Osteocyte (in vitro differentiated cells): Measurements from ENCODE around the gene RABGAP1L. TPM values are rescaled to one million over a fixed set of nuclear protein-coding genes. Genes with fewer than 3 reads are reported as not detected.

Source experiments
- DNase-seq: peaks from one replicate; pipeline ENCODE4 v3.0.0; 2021; ENCODE audit warnings: mixed read lengths; ENCODE audit not compliant: unreplicated experiment; ENCODE audit errors: extremely low spot score
- H3K27ac Mint-ChIP-seq: one replicate; pipeline ENCODE4 v1.8.0; 2021; ENCODE audit warnings: mild to moderate bottlenecking, mixed read lengths; ENCODE audit not compliant: unreplicated experiment
- H3K27me3 Mint-ChIP-seq: one replicate; pipeline ENCODE4 v1.8.0; 2021; ENCODE audit warnings: mixed read lengths; ENCODE audit not compliant: unreplicated experiment
- H3K36me3 Mint-ChIP-seq: one replicate; pipeline ENCODE4 v1.8.0; 2021; ENCODE audit warnings: mixed read lengths; ENCODE audit not compliant: unreplicated experiment
- H3K4me1 Mint-ChIP-seq: one replicate; pipeline ENCODE4 v1.8.0; 2021; ENCODE audit warnings: mixed read lengths; ENCODE audit not compliant: unreplicated experiment
- H3K4me3 Mint-ChIP-seq: one replicate; pipeline ENCODE4 v1.8.0; 2021; ENCODE audit warnings: mild to moderate bottlenecking, moderate library complexity, mixed read lengths; ENCODE audit not compliant: unreplicated experiment
- H3K9me3 Mint-ChIP-seq: one replicate; pipeline ENCODE4 v1.8.0; 2021; ENCODE audit warnings: mixed read lengths; ENCODE audit not compliant: unreplicated experiment
- CTCF ChIP-seq: fragments of 200-600 bp; sonication (generic); IDR thresholded peaks from 2 replicates; pipeline ENCODE4 v1.5.0; 2021; ENCODE audit warnings: antibody characterized with exemption, mild to moderate bottlenecking, moderate library complexity
- total RNA-seq: library from RNA; stranded (reverse); gene quantifications from 2 replicates; pipeline ENCODE4 v1.2.1, GENCODE V29; 2021

RABGAP1L gene
- total RNA-seq, 1 donor from 2014 or later, result 29.3 TPM

- no peak overlapping the region for H3K27ac Mint-ChIP-seq
Measured at GRCh38 chr1:174800876-174801275, 641.6 kb downstream of the RABGAP1L start.

GRCh38 chr1:174809755-174810280, 650.5 kb downstream of the RABGAP1L start:
- TF ChIP-seq CTCF, result no peak
- DNase-seq, result no peak
- Mint-ChIP-seq H3K9me3 (no peaks in the 10 kb centered on the region), H3K36me3 (peaks cover 3% of the 10 kb centered on the region), H3K27ac (no peak overlapping the region), H3K4me3 (no peak overlapping the region), H3K4me1 (no peaks in the 10 kb centered on the region), H3K27me3 (no peaks in the 10 kb centered on the region)

More at GRCh38 chr1:174800876-174801275, 641.6 kb downstream of the RABGAP1L start:
- TF ChIP-seq CTCF, result no peak
- no peak for DNase-seq
- H3K4me3 Mint-ChIP-seq, result no peak overlapping the region
- H3K36me3 Mint-ChIP-seq, result no peaks in the 10 kb centered on the region
- H3K4me1 Mint-ChIP-seq, result peaks cover 3% of the 10 kb centered on the region
- H3K9me3 Mint-ChIP-seq, result no peaks in the 10 kb centered on the region
- no peaks in the 10 kb centered on the region for H3K27me3 Mint-ChIP-seq

GRCh38 chr1:174812016-174812415, 652.7 kb downstream of the RABGAP1L start:
- DNase-seq, result no peak
- H3K27me3 Mint-ChIP-seq, result no peaks in the 10 kb centered on the region
- no peak overlapping the region for H3K4me3 Mint-ChIP-seq
- TF ChIP-seq CTCF, result no peak
- no peak overlapping the region for H3K27ac Mint-ChIP-seq
- peaks cover 3% of the 10 kb centered on the region for H3K36me3 Mint-ChIP-seq
- no peaks in the 10 kb centered on the region for H3K4me1 Mint-ChIP-seq
- H3K9me3 Mint-ChIP-seq, result no peaks in the 10 kb centered on the region

GRCh38 chr1:174812656-174813055, 653.3 kb downstream of the RABGAP1L start:
- Mint-ChIP-seq H3K4me3 (no peak overlapping the region), H3K27me3 (no peaks in the 10 kb centered on the region), H3K9me3 (no peaks in the 10 kb centered on the region), H3K27ac (no peak overlapping the region), H3K36me3 (peaks cover 3% of the 10 kb centered on the region), H3K4me1 (no peaks in the 10 kb centered on the region)
- TF ChIP-seq CTCF, result no peak
- DNase-seq, result no peak

GRCh38 chr1:174815036-174815435, 655.7 kb downstream of the RABGAP1L start:
- Mint-ChIP-seq H3K4me3 (no peak overlapping the region), H3K4me1 (no peaks in the 10 kb centered on the region), H3K36me3 (peaks cover 3% of the 10 kb centered on the region), H3K27me3 (no peaks in the 10 kb centered on the region), H3K27ac (no peak overlapping the region), H3K9me3 (no peaks in the 10 kb centered on the region)
- DNase-seq, result no peak
- no peak for TF ChIP-seq CTCF
